Colonic mucosa (tissue), 4 donors: ENCODE measurements around the gene RIPPLY2. TPM values are rescaled to one million over a fixed set of nuclear protein-coding genes. Genes with fewer than 3 reads are reported as not detected.

ENCODE experiments used
- DNase-seq: peaks from one replicate; pipeline ENCODE4 v3.0.0-alpha.2; 2020
- H3K27ac ChIP-seq: fragments of 200-600 bp; one replicate; pipeline ENCODE4 v1.8.0; 2021
- H3K27me3 ChIP-seq: fragments of 200-600 bp; one replicate; pipeline ENCODE4 v1.8.0; 2021
- H3K36me3 ChIP-seq: fragments of 200-600 bp; one replicate; pipeline ENCODE4 v1.8.0; 2021
- H3K4me1 ChIP-seq: fragments of 200-600 bp; one replicate; pipeline ENCODE4 v1.8.0; 2021; ENCODE audit warnings: mild to moderate bottlenecking
- H3K4me3 ChIP-seq: fragments of 200-600 bp; one replicate; pipeline ENCODE4 v1.8.0; 2021
- H3K9ac ChIP-seq, 2 donors: one replicate each; pipeline ENCODE4 v1.7.0; 2013; ENCODE audit warnings: control low read depth in 2 of 2, low read depth in 2 of 2, low read length in 2 of 2
- H3K9me3 ChIP-seq: fragments of 200-600 bp; one replicate; pipeline ENCODE4 v1.8.0; 2021
- intact Hi-C: fragments of 100-400 bp; cut with DNase I; formaldehyde crosslinking; loops from one replicate; pipeline ENCODE4 v1.14.1; 2022
- total RNA-seq, 2 donors: library from RNA; stranded (reverse); fragmentation: NEBNext Ultra II Directional in 1 of 2; extraction: Animal tissue kit (Norgen Biotek cat#: 25700) in 1 of 2; gene quantifications; one replicate each; pipeline ENCODE4 v1.2.1, GENCODE V29; 2021
- TF ChIP-seq, protein P1 (sequence below): fragments of 200-600 bp; IDR thresholded peaks from one replicate; pipeline ENCODE4 v1.8.0; 2022; ENCODE audit warnings: antibody characterized with exemption, mild to moderate bottlenecking
- donor health status: healthy.
- donor health status: DM: no; HTN: no; CAD: no.
- donor health status: DM: no; HTN: no; CAD: no.

Gene RIPPLY2
- total RNA-seq, 2 donors from 2014 or later, result not detected

DNA sequence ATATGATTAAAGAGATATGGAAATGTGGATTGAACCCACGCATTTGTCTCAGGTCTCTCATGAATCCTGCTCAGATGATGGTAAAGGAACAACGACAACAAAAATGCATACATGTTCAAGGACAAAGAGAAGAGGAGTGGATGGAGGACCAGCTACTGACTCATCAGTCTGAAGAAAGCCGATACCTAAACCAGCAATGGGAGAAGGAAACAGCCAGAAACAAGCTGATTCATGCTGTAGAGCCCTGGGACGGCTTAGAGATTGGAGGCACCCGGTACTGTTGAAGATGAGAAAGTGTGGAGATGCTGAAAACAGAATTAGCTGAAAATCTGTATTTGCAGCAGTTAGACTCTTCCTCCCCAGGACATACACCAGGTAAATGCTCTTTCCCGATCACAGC, 14.4 kb upstream of the RIPPLY2 start:
- TF ChIP-seq, protein P1, sequence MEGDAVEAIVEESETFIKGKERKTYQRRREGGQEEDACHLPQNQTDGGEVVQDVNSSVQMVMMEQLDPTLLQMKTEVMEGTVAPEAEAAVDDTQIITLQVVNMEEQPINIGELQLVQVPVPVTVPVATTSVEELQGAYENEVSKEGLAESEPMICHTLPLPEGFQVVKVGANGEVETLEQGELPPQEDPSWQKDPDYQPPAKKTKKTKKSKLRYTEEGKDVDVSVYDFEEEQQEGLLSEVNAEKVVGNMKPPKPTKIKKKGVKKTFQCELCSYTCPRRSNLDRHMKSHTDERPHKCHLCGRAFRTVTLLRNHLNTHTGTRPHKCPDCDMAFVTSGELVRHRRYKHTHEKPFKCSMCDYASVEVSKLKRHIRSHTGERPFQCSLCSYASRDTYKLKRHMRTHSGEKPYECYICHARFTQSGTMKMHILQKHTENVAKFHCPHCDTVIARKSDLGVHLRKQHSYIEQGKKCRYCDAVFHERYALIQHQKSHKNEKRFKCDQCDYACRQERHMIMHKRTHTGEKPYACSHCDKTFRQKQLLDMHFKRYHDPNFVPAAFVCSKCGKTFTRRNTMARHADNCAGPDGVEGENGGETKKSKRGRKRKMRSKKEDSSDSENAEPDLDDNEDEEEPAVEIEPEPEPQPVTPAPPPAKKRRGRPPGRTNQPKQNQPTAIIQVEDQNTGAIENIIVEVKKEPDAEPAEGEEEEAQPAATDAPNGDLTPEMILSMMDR, result no peak
- Histone ChIP-seq H3K4me1 (no peaks in the 10 kb centered on the region), H3K4me3 (no peak overlapping the region), H3K27ac (no peak overlapping the region), H3K27me3 (no peaks in the 10 kb centered on the region), H3K9me3 (no peaks in the 10 kb centered on the region), H3K9ac (no peak overlapping the region), H3K36me3 (no peaks in the 10 kb centered on the region)
- DNase-seq, result no peak
- intact Hi-C loops, result no loop called here

DNA sequence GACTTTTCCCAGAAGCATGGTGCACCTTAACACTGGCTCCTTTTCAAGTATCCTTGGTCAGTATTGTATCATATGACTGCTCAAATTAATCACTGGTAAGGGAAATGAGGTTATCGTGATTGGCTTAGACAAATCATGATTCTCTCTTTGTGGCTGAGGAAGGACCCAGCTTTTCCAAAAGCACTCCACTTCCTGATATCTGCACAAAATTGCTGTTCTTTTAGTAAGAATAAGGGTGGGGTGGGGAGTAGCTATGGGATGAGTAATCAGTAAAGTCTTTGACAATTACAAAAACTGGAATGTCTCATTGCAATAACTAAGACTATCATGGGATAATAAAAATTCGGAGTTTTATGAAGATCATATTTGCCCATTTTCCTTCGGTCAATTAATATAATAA, 9.0 kb upstream of the RIPPLY2 start:
- TF ChIP-seq, protein P1, result no peak
- Histone ChIP-seq H3K4me1 (no peaks in the 10 kb centered on the region), H3K9me3 (no peaks in the 10 kb centered on the region), H3K27me3 (no peaks in the 10 kb centered on the region), H3K4me3 (no peak overlapping the region), H3K27ac (no peak overlapping the region), H3K36me3 (no peaks in the 10 kb centered on the region), H3K9ac (no peak overlapping the region)
- intact Hi-C loops, result no loop called here
- no peak for DNase-seq

DNA sequence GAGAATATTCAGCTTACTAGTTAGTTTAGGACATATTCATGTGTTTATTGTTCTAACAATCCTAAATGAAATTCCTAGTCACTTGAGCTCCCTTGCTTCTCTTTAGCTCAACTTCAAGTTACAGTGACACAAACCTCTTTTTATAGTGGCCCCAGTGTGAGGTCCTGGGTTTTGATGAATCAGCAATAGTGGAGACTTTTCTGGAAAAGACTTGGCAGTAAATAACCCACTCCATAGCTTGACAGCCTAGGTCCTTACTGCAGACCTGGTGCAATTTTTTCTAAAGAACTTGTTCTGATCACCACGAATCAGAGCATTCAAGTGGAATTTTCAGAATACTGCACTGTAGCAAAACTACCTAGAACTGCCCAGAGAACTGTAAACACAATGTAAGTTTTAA, 6.9 kb upstream of the RIPPLY2 start:
- intact Hi-C loops, result no loop called here
- Histone ChIP-seq H3K36me3 (no peaks in the 10 kb centered on the region), H3K9ac (no peak overlapping the region), H3K4me1 (no peaks in the 10 kb centered on the region), H3K27me3 (no peaks in the 10 kb centered on the region), H3K27ac (no peak overlapping the region), H3K4me3 (no peak overlapping the region), H3K9me3 (no peaks in the 10 kb centered on the region)
- DNase-seq, result no peak
- TF ChIP-seq, protein P1, result no peak

DNA sequence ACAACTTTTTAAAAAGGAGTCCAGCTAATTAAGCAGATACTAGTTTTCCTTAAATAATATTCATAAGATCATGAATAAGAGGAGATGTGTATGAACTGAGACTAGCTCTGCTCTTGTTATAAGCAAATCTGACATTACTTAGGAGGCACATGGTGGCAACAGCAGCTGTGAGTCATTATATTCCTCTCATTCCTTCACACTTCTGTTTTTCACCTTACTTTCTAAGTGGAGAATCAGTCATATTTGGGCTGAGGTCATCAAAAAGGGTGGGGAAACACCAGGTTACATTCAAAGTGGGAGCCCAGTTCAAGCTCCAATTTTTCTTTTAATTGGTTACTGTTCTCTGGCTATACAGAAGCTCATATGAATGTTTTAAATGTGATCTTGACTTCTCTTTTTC, 6.0 kb upstream of the RIPPLY2 start:
- H3K27ac ChIP-seq, result no peak overlapping the region
- peaks cover 6% of the 10 kb centered on the region for H3K27me3 ChIP-seq
- intact Hi-C loops, result no loop called here
- no peaks in the 10 kb centered on the region for H3K36me3 ChIP-seq
- no peak for DNase-seq
- H3K4me1 ChIP-seq, result no peaks in the 10 kb centered on the region
- H3K9me3 ChIP-seq, result no peaks in the 10 kb centered on the region
- H3K4me3 ChIP-seq, result no peak overlapping the region
- H3K9ac ChIP-seq, result no peak overlapping the region
- TF ChIP-seq, protein P1, result no peak

DNA sequence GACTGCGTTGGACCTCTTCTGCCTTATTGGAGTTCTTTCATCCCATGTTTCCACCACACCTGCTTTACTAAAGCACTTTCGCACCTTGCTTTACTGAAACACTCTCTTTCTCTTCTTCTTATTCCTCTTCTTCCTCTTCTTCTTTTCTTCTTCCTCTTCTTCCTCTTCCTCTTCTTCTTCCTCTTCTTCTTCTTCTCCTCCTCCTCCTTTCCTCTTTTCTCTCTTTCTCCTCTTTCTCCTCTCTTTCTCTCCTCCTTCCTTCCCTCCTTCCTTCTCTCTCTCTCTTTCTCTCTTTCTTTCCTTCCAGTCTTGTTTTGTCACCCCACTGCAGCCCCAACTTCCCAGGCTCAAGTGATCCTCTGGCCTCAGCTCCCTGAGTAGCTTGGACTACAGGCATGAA, 4.0 kb upstream of the RIPPLY2 start:
- TF ChIP-seq, protein P1, result no peak
- Histone ChIP-seq H3K36me3 (no peaks in the 10 kb centered on the region), H3K27ac (no peak overlapping the region), H3K27me3 (peaks cover 23% of the 10 kb centered on the region), H3K4me1 (peaks cover 7% of the 10 kb centered on the region), H3K9ac (no peak overlapping the region), H3K9me3 (no peaks in the 10 kb centered on the region), H3K4me3 (no peak overlapping the region)
- intact Hi-C loops, result no loop called here
- DNase-seq, result no peak

DNA sequence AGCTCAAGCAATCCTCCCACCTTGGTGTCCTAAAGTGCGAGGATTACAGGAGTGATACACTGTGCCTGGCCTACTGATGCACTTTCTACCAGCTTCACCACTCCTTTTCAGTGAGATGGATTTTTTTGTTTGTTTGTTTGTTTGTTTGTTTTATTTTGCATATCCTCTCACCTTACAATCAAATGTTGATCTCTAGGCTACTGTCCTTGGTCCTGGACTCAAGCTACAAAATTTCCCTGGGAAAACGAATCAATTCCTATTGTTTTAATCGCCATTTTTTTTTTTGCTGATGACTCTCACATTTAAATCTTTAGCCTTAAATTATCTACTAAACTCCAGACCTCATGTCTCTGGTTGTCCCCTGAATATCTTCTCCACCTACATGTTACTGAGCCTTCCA, 3.5 kb upstream of the RIPPLY2 start:
- Histone ChIP-seq H3K4me1 (peaks cover 7% of the 10 kb centered on the region), H3K36me3 (no peaks in the 10 kb centered on the region), H3K4me3 (no peak overlapping the region), H3K27me3 (peaks cover 25% of the 10 kb centered on the region), H3K9me3 (no peaks in the 10 kb centered on the region), H3K27ac (no peak overlapping the region), H3K9ac (no peak overlapping the region)
- TF ChIP-seq, protein P1, result no peak
- no peak for DNase-seq
- intact Hi-C loops, result no loop called here
